Endodermal cell (in vitro differentiated cells): ENCODE results near the gene AUTS2. TPM values are rescaled to one million over a fixed set of nuclear protein-coding genes. Genes with fewer than 3 reads are reported as not detected.

ENCODE experiments used
- DNase-seq: peaks from one replicate; pipeline ENCODE4 v3.0.0-alpha.2; 2017
- H3K27ac ChIP-seq: 2 replicates; pipeline ENCODE4 v1.5.1; 2013; ENCODE audit warnings: mild to moderate bottlenecking, low read depth, low read length, moderate library complexity
- H3K27me3 ChIP-seq: 2 replicates; pipeline ENCODE4 v1.6.1; 2013; ENCODE audit warnings: mild to moderate bottlenecking, low read length, moderate library complexity; ENCODE audit not compliant: insufficient read depth, control insufficient read depth, poor library complexity, severe bottlenecking
- H3K36me3 ChIP-seq: 2 replicates; pipeline ENCODE4 v1.7.0; 2013; ENCODE audit warnings: mild to moderate bottlenecking, low read length, moderate library complexity; ENCODE audit not compliant: control insufficient read depth, insufficient read depth
- H3K4me1 ChIP-seq: one replicate; pipeline ENCODE4 v1.7.0; 2013; ENCODE audit warnings: low read length; ENCODE audit not compliant: control insufficient read depth, insufficient read depth
- H3K4me3 ChIP-seq: 2 replicates; pipeline ENCODE4 v1.5.1; 2013; ENCODE audit warnings: mild to moderate bottlenecking, low read length, moderate library complexity
- H3K9ac ChIP-seq: 2 replicates; pipeline ENCODE4 v1.6.1; 2013; ENCODE audit warnings: mild to moderate bottlenecking, low read length, moderate library complexity; ENCODE audit not compliant: poor library complexity, severe bottlenecking; ENCODE audit errors: extremely low read depth
- H3K9me3 ChIP-seq: 2 replicates; pipeline ENCODE4 v1.6.1; 2013; ENCODE audit warnings: mild to moderate bottlenecking, low read length, moderate library complexity; ENCODE audit not compliant: control insufficient read depth
- H3K27ac Mint-ChIP-seq: 2 replicates; pipeline ENCODE4 v1.8.0; 2020; ENCODE audit warnings: mixed read lengths
- H3K27me3 Mint-ChIP-seq: 2 replicates; pipeline ENCODE4 v1.8.0; 2021; ENCODE audit warnings: mild to moderate bottlenecking, mixed read lengths; ENCODE audit not compliant: insufficient read depth
- H3K36me3 Mint-ChIP-seq: 2 replicates; pipeline ENCODE4 v1.8.0; 2020; ENCODE audit warnings: low read depth, mixed read lengths
- H3K4me1 Mint-ChIP-seq: 2 replicates; pipeline ENCODE4 v1.8.0; 2020; ENCODE audit warnings: mixed read lengths
- H3K4me3 Mint-ChIP-seq: 2 replicates; pipeline ENCODE4 v1.8.0; 2020; ENCODE audit warnings: mild to moderate bottlenecking, moderate library complexity, mixed read lengths
- H3K9me3 Mint-ChIP-seq: 2 replicates; pipeline ENCODE4 v1.8.0; 2020; ENCODE audit warnings: mild to moderate bottlenecking, mixed read lengths
- CTCF ChIP-seq: fragments of 200-600 bp; sonication (generic); conservative IDR thresholded peaks from 2 replicates; pipeline ENCODE4 v1.5.0; 2021; ENCODE audit warnings: antibody characterized with exemption, mild to moderate bottlenecking
- WGBS, 2 experiments: methylation state at CpG; one replicate each; pipeline versions ENCODE4 v1.1.5 to v1.1.7; 2013; ENCODE audit warnings: missing lambda C conversion rate in 2 of 2, mixed read lengths in 1 of 2; ENCODE audit not compliant: insufficient coverage in 1 of 2, insufficient read length in 1 of 2; 5-methylcytosine and 5-hydroxymethylcytosine counted together
- total RNA-seq, 2 donors: library from RNA; stranded (reverse); fragmentation: NEBNext Ultra II Directional in 1 of 2; extraction: Animal tissue kit (Norgen Biotek cat#: 25700) in 1 of 2; gene quantifications; 2 replicates in 1 of 2; 3 replicates in 1 of 2; pipeline ENCODE4 v1.2.1, GENCODE V29; 2021

AUTS2 gene
- total RNA-seq, 2 donors from 2014 or later, result 76.8 to 106 TPM

- Histone ChIP-seq H3K9ac (no peak overlapping the region), H3K4me1 (no peaks in the 10 kb centered on the region), H3K9me3 (no peaks in the 10 kb centered on the region), H3K27me3 (no peaks in the 10 kb centered on the region), H3K4me3 (no peak overlapping the region), H3K36me3 (no peaks in the 10 kb centered on the region), H3K27ac (no peak overlapping the region)
- no peak for DNase-seq
- peak; percentile 74 for TF ChIP-seq CTCF
- H3K27ac Mint-ChIP-seq, result no peak overlapping the region
- no peaks in the 10 kb centered on the region for H3K9me3 Mint-ChIP-seq
- H3K27me3 Mint-ChIP-seq, result no peaks in the 10 kb centered on the region
- H3K36me3 Mint-ChIP-seq, result no peaks in the 10 kb centered on the region
- H3K4me3 Mint-ChIP-seq, result no peak overlapping the region
- peaks cover 16% of the 10 kb centered on the region for H3K4me1 Mint-ChIP-seq
Observed at GRCh38 chr7:70040970-70041766, 442.9 kb downstream of the AUTS2 start.

DNA sequence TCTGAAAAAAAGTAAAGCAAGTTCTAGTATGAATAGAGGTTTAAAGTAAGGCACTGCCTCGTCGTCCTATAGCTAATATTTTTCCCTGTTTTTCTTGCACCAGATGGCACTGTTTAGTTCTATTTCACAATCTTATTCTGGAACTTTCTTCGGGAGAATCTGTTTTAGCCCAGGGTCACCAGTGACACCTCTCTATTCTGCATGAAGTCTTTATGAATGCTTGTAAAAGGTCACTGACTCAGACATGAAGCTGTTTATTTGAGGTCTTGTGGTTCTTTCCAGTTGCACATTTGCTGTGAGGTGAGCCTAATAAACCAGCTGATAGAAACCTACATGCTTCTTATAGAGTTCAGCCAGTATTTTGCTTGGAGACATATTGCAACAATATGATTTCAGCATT is 444.3 kb downstream of the AUTS2 start:
- H3K36me3 ChIP-seq, result no peaks in the 10 kb centered on the region
- H3K27ac ChIP-seq, result no peak overlapping the region
- H3K4me1 ChIP-seq, result no peaks in the 10 kb centered on the region
- DNase-seq, result no peak
- no peaks in the 10 kb centered on the region for H3K9me3 ChIP-seq
- H3K27me3 Mint-ChIP-seq, result no peaks in the 10 kb centered on the region
- H3K27me3 ChIP-seq, result no peaks in the 10 kb centered on the region
- H3K4me1 Mint-ChIP-seq, result peaks cover 16% of the 10 kb centered on the region
- no peaks in the 10 kb centered on the region for H3K36me3 Mint-ChIP-seq
- peak; percentile 13 for TF ChIP-seq CTCF
- no peaks in the 10 kb centered on the region for H3K9me3 Mint-ChIP-seq
- no peak overlapping the region for H3K27ac Mint-ChIP-seq
- no peak overlapping the region for H3K9ac ChIP-seq
- no peak overlapping the region for H3K4me3 ChIP-seq
- H3K4me3 Mint-ChIP-seq, result no peak overlapping the region
- 81% methylated on average over 3 of the region's 3 CpGs; no CpG with 5 or more reads in 1 of the 2 experiments for WGBS, 2 experiments

DNA sequence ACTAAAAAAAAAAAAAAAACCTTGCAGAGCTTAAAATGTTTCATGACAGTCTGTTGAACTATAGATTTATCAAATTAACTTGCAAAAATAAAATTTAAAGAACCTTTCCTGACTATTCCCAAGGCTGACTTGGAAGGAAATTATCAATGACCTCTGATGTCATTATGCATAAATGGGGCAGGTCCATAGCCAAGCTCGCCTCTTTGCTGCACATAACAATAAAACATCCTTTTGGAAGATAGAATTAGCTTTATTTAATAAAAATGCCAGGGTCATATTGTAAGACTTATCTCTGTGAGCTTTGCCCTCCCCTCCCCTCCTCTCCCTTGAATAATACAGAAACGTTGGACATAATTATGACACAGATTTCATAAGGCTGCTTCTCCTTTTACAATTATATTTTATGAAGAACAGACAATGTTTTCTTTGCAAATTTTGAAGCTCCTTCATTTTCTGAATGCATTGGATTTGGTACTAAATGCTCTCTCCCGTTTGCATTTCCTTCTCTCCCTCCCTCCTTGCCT is 444.8 kb downstream of the AUTS2 start:
- no peaks in the 10 kb centered on the region for H3K27me3 ChIP-seq
- H3K4me1 ChIP-seq, result no peaks in the 10 kb centered on the region
- no peaks in the 10 kb centered on the region for H3K36me3 ChIP-seq
- H3K36me3 Mint-ChIP-seq, result no peaks in the 10 kb centered on the region
- no peak overlapping the region for H3K27ac ChIP-seq
- no peaks in the 10 kb centered on the region for H3K9me3 ChIP-seq
- H3K27me3 Mint-ChIP-seq, result no peaks in the 10 kb centered on the region
- no peak for DNase-seq
- H3K27ac Mint-ChIP-seq, result no peak overlapping the region
- 78 to 90% methylated on average over 1 to 3 of the region's 3 CpGs for WGBS, 2 experiments
- H3K4me3 Mint-ChIP-seq, result no peak overlapping the region
- H3K4me1 Mint-ChIP-seq, result peaks cover 21% of the 10 kb centered on the region
- H3K9ac ChIP-seq, result no peak overlapping the region
- no peak for TF ChIP-seq CTCF
- no peak overlapping the region for H3K4me3 ChIP-seq
- no peaks in the 10 kb centered on the region for H3K9me3 Mint-ChIP-seq
